ENCODE measurements around the gene IRF2BP2. TPM values are rescaled to one million over a fixed set of nuclear protein-coding genes. Genes with fewer than 3 reads are reported as not detected.

The IRF2BP2 gene
- total and polyA plus RNA-seq, 2 of the 13 experiments (the other 11 are each of a cell fraction or from before 2014, with no cell fraction given) = 140 to 147 TPM

- TF ChIP-seq ARHGAP35 (CRISPR knock-in tag; IDR thresholded peaks at IDR 0.05; ENCODE audit: borderline replicate concordance) (0 out of 2 replicates have a peak, but pooled peaks have one; percentile 8), MIXL1 (CRISPR knock-in tag; IDR thresholded peaks at IDR 0.05) (peak; percentile 23; the same call in 1 of the 2 replicates), GTF2F1 (IDR thresholded peaks at IDR 0.05; ENCODE audit: low read length) (no peak), POLR2A (IDR thresholded peaks at IDR 0.05; ENCODE audit: insufficient read depth in 1 of 2, low read depth in 2 of 2, low read length in 2 of 2) (peak in 1 of 2 experiments; percentile 80; a peak in 2 of 4 replicates), U2AF2 (IDR thresholded peaks at IDR 0.05; ENCODE audit: low read depth, low read length) (no peak), KAT8 (CRISPR knock-in tag; IDR thresholded peaks at IDR 0.05) (no peak; the same call in 1 of the 2 replicates), ZNF816 (CRISPR knock-in tag; IDR thresholded peaks at IDR 0.05; ENCODE audit: borderline replicate concordance) (peak; percentile 35; the same call in 1 of the 2 replicates), UBTF (CRISPR knock-in tag; IDR thresholded peaks at IDR 0.05) (peak; percentile 28), ZNF792 (CRISPR knock-in tag; IDR thresholded peaks at IDR 0.05) (0 out of 2 replicates have a peak, but pooled peaks have one; percentile 25), BCL6 (CRISPR knock-in tag; IDR thresholded peaks at IDR 0.05) (peak; percentile 69)
- TF ChIP-seq, protein P1, sequence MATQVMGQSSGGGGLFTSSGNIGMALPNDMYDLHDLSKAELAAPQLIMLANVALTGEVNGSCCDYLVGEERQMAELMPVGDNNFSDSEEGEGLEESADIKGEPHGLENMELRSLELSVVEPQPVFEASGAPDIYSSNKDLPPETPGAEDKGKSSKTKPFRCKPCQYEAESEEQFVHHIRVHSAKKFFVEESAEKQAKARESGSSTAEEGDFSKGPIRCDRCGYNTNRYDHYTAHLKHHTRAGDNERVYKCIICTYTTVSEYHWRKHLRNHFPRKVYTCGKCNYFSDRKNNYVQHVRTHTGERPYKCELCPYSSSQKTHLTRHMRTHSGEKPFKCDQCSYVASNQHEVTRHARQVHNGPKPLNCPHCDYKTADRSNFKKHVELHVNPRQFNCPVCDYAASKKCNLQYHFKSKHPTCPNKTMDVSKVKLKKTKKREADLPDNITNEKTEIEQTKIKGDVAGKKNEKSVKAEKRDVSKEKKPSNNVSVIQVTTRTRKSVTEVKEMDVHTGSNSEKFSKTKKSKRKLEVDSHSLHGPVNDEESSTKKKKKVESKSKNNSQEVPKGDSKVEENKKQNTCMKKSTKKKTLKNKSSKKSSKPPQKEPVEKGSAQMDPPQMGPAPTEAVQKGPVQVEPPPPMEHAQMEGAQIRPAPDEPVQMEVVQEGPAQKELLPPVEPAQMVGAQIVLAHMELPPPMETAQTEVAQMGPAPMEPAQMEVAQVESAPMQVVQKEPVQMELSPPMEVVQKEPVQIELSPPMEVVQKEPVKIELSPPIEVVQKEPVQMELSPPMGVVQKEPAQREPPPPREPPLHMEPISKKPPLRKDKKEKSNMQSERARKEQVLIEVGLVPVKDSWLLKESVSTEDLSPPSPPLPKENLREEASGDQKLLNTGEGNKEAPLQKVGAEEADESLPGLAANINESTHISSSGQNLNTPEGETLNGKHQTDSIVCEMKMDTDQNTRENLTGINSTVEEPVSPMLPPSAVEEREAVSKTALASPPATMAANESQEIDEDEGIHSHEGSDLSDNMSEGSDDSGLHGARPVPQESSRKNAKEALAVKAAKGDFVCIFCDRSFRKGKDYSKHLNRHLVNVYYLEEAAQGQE (IDR thresholded peaks at IDR 0.05; ENCODE audit: borderline replicate concordance in 1 of 2, low read depth in 1 of 2, low read length in 2 of 2) = peak in 1 of 2 experiments; percentile 18; a peak in 1 of 4 replicates
- TF ChIP-seq, protein P2, sequence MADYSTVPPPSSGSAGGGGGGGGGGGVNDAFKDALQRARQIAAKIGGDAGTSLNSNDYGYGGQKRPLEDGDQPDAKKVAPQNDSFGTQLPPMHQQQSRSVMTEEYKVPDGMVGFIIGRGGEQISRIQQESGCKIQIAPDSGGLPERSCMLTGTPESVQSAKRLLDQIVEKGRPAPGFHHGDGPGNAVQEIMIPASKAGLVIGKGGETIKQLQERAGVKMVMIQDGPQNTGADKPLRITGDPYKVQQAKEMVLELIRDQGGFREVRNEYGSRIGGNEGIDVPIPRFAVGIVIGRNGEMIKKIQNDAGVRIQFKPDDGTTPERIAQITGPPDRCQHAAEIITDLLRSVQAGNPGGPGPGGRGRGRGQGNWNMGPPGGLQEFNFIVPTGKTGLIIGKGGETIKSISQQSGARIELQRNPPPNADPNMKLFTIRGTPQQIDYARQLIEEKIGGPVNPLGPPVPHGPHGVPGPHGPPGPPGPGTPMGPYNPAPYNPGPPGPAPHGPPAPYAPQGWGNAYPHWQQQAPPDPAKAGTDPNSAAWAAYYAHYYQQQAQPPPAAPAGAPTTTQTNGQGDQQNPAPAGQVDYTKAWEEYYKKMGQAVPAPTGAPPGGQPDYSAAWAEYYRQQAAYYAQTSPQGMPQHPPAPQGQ (CRISPR knock-in tag; IDR thresholded peaks at IDR 0.05; ENCODE audit: borderline replicate concordance) = no peak
- TF ChIP-seq, protein P3, sequence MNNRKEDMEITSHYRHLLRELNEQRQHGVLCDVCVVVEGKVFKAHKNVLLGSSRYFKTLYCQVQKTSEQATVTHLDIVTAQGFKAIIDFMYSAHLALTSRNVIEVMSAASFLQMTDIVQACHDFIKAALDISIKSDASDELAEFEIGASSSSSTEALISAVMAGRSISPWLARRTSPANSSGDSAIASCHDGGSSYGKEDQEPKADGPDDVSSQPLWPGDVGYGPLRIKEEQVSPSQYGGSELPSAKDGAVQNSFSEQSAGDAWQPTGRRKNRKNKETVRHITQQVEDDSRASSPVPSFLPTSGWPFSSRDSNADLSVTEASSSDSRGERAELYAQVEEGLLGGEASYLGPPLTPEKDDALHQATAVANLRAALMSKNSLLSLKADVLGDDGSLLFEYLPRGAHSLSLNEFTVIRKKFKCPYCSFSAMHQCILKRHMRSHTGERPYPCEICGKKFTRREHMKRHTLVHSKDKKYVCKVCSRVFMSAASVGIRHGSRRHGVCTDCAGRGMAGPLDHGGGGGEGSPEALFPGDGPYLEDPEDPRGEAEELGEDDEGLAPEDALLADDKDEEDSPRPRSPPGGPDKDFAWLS (CRISPR knock-in tag; IDR thresholded peaks at IDR 0.05; ENCODE audit: borderline replicate concordance) = 0 out of 2 replicates have a peak, but pooled peaks have one; percentile 77
- TF ChIP-seq, protein P4, sequence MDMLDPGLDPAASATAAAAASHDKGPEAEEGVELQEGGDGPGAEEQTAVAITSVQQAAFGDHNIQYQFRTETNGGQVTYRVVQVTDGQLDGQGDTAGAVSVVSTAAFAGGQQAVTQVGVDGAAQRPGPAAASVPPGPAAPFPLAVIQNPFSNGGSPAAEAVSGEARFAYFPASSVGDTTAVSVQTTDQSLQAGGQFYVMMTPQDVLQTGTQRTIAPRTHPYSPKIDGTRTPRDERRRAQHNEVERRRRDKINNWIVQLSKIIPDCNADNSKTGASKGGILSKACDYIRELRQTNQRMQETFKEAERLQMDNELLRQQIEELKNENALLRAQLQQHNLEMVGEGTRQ (IDR thresholded peaks at IDR 0.05; ENCODE audit: low read depth, low read length) = peak; percentile 24; the same call in 1 of the 2 replicates
- TF ChIP-seq, protein P4 (CRISPR knock-in tag; IDR thresholded peaks at IDR 0.05; ENCODE audit: borderline replicate concordance) = peak; percentile 53
Observed at GRCh38 chr1:234613128-234613875, 3.3 kb upstream of the IRF2BP2 start (continued).

Measured in HepG2 (cell line).